Measurements from ENCODE around the gene PTPN1. TPM values are rescaled to one million over a fixed set of nuclear protein-coding genes. Genes with fewer than 3 reads are reported as not detected.

PTPN1 gene
- total RNA-seq, 1 donor from 2014 or later = 38.1 TPM

- no peak overlapping the region for H3K4me2 ChIP-seq
- H3K9ac ChIP-seq = no peak overlapping the region
- Mint-ChIP-seq H3K27me3 (ENCODE audit: insufficient read depth, low read depth) (peaks cover 2% of the 10 kb centered on the region), H3K9me3 (no peaks in the 10 kb centered on the region), H3K4me1 (peaks cover 32% of the 10 kb centered on the region), H3K4me3 (no peak overlapping the region), H3K27ac (no peak overlapping the region), H3K36me3 (no peaks in the 10 kb centered on the region)
- peaks cover 27% of the 10 kb centered on the region for H3K4me1 ChIP-seq
- H3K36me3 ChIP-seq = no peaks in the 10 kb centered on the region
- H3K9me3 ChIP-seq (ENCODE audit: low read depth) = no peaks in the 10 kb centered on the region
- H3K27ac ChIP-seq = no peak overlapping the region
- no peaks in the 10 kb centered on the region for H3K79me2 ChIP-seq (ENCODE audit: low read depth)
- no peaks in the 10 kb centered on the region for H4K20me1 ChIP-seq (ENCODE audit: low read depth)
- H3K4me3 ChIP-seq = no peak overlapping the region
- DNase-seq (ENCODE audit: low spot score) = no peak
- no peak overlapping the region for H2AFZ ChIP-seq (replicated peaks)
- H3K27me3 ChIP-seq = no peaks in the 10 kb centered on the region
- no peak for TF ChIP-seq CTCF (IDR thresholded peaks at IDR 0.05)
- no peak for TF ChIP-seq EZH2phosphoT487 (IDR thresholded peaks at IDR 0.05)
- no peak for TF ChIP-seq EZH2 (IDR thresholded peaks at IDR 0.05)
- peaks cover 12% of the 10 kb centered on the region for H3F3A ChIP-seq (ENCODE audit: low read depth)
Measured at GRCh38 chr20:50632236-50632635, 122.1 kb downstream of the PTPN1 start.

- H3K36me3 Mint-ChIP-seq = no peaks in the 10 kb centered on the region
Measured at GRCh38 chr20:50632701-50633100, 122.5 kb downstream of the PTPN1 start.

GRCh38 chr20:50633361-50633760 is 123.2 kb downstream of the PTPN1 start:
- Mint-ChIP-seq H3K4me3 (no peak overlapping the region), H3K36me3 (no peaks in the 10 kb centered on the region), H3K27ac (peak overlapping the region; percentile 29), H3K4me1 (peaks cover 38% of the 10 kb centered on the region), H3K27me3 (ENCODE audit: insufficient read depth, low read depth) (peaks cover 2% of the 10 kb centered on the region), H3K9me3 (no peaks in the 10 kb centered on the region)
- Histone ChIP-seq H3K4me3 (no peak overlapping the region), H3K4me1 (peaks cover 32% of the 10 kb centered on the region), H4K20me1 (ENCODE audit: low read depth) (no peaks in the 10 kb centered on the region), H3K4me2 (no peak overlapping the region), H3K9ac (no peak overlapping the region), H3F3A (ENCODE audit: low read depth) (peaks cover 20% of the 10 kb centered on the region), H3K79me2 (ENCODE audit: low read depth) (no peaks in the 10 kb centered on the region), H3K27ac (no peak overlapping the region), H2AFZ (replicated peaks) (no peak overlapping the region), H3K9me3 (ENCODE audit: low read depth) (no peaks in the 10 kb centered on the region), H3K27me3 (no peaks in the 10 kb centered on the region), H3K36me3 (no peaks in the 10 kb centered on the region)
- TF ChIP-seq EZH2 (IDR thresholded peaks at IDR 0.05) (no peak), CTCF (IDR thresholded peaks at IDR 0.05) (no peak), EZH2phosphoT487 (IDR thresholded peaks at IDR 0.05) (no peak)
- no peak for DNase-seq (ENCODE audit: low spot score)

More at GRCh38 chr20:50632701-50633100, 122.5 kb downstream of the PTPN1 start:
- Histone ChIP-seq H3F3A (ENCODE audit: low read depth) (peaks cover 16% of the 10 kb centered on the region), H3K4me3 (no peak overlapping the region), H3K9ac (no peak overlapping the region), H3K27ac (no peak overlapping the region), H3K4me2 (no peak overlapping the region), H3K79me2 (ENCODE audit: low read depth) (no peaks in the 10 kb centered on the region), H3K36me3 (no peaks in the 10 kb centered on the region), H2AFZ (replicated peaks) (no peak overlapping the region), H3K27me3 (no peaks in the 10 kb centered on the region), H3K9me3 (ENCODE audit: low read depth) (no peaks in the 10 kb centered on the region), H3K4me1 (peaks cover 31% of the 10 kb centered on the region), H4K20me1 (ENCODE audit: low read depth) (no peaks in the 10 kb centered on the region)
- Mint-ChIP-seq H3K4me1 (peaks cover 35% of the 10 kb centered on the region), H3K4me3 (no peak overlapping the region), H3K27ac (no peak overlapping the region), H3K27me3 (ENCODE audit: insufficient read depth, low read depth) (peaks cover 2% of the 10 kb centered on the region), H3K9me3 (no peaks in the 10 kb centered on the region)
- no peak for DNase-seq (ENCODE audit: low spot score)
- TF ChIP-seq EZH2phosphoT487 (IDR thresholded peaks at IDR 0.05) (no peak), EZH2 (IDR thresholded peaks at IDR 0.05) (no peak), CTCF (IDR thresholded peaks at IDR 0.05) (no peak)

Measured in neural progenitor cell (in vitro differentiated cells).